ENCODE results near the gene VAMP5.
"Not testable (repeated sequence)": the region's sequence is repeated elsewhere in the genome, so short reads cannot be mapped to it uniquely, and the experiment has no call there.

VAMP5 gene

DNA sequence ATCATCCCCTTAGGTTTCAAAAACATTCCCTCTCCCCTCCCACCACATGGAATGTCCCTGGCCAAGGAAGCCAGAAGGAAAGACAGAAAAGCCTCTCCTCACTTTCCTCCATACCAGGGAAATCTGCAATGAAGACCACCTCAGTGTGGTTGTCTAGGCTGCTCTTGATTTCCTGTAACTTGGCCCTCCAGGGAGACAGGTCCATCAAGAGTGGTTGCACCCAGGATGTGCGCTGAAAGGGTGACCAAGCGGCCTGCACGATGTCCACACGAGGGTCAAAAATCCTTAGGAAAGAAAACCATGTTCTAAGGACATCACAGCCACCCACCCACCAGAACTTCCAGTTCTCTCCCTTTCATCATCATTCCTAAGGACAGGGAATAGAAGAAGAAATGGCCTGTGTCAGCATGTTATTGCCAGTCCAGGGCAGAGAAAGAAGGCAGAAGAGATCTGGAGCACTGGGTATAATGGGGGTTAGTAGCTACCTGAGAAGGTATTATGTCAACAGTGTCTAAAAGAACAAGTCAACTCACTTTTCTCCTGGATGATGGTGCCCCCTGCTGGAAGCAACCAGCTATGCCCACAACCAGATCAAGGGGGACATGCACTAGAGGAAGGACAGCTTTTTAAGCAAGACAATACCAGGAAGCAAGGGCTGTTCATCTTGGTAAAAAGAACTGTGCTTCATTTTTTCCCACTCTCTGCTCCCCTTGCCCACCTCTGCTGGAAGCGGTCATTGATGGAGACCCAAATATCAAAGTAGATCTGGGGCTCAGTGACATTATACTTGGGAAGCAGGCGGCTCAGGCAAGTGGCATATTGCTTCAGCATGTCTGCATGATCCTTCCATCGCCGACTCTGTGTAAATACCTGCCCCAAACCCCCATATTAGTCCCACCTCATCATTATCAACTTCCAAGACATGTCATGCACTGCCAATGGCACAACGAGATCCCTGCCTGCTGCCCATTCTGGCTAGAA lies 32.2 kb upstream of the VAMP5 start:
- DNase-seq, result peak; percentile 86

- DNase-seq, result no peak
Observed at GRCh38 chr2:85553184-85553583, 31.0 kb upstream of the VAMP5 start.

- no peak for DNase-seq
Observed at GRCh38 chr2:85554980-85555612, 29.1 kb upstream of the VAMP5 start.

DNA sequence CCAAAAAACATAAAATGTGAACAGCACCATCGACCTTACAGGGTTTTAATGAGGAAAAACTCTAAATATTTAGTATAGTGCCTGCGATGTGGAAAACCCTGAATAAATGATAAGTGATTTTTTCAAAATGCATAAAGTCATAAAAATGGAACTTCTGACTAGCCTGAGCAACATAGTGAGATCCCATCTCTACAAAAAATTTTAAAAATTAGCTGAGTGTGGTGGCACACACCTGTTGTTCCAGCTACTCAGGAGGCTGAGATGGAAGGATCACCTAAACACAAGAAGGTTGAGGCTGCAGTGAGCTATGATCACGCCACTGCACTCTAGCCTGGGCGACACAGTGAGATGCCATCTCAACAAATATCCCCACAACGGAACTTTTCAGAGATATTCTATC lies 27.1 kb upstream of the VAMP5 start:
- DNase-seq, result no peak

DNA sequence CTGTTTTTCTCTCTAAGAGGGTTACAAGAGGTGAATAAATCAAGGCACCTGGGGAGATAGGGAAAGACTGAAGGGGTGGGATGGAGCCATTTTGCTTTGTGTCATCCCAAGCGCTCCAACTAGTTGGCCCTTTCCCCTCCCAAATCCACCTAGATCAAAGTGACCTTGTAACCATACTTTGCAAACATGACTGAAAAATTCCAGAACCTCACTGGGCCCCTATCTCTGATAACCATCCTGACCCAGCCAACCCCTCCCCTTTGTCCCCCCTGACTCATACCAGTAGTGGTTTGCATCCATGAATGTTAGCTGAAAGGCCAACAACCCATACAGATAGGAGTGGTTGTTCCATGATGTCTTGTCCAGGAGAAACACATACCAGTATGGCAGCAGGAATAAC lies 26.1 kb upstream of the VAMP5 start:
- no peak for DNase-seq

- not testable (repeated sequence) for DNase-seq
Observed at GRCh38 chr2:85560403-85560726, 23.9 kb upstream of the VAMP5 start.

DNA sequence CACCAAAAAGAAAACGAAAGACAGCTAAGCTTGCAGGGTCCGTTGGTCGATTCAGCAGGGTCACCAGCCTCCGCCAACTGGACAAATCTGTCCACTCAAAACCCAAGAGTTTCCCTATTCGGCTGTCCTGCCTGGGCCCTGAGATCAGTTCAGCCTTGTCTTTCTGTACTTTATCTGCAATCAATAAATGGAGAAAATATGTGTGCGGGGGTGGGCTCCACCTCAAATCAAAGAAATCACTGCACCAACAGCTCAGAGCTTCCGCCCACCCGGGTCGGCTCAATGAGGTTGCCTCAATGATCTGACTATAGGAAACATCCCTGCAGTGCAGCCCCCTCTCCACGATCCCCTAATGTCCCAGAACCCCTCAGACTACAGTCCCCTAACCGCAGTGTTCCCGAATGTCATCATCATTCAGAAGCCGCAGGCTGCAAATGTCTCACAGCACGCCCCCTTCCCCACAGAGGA lies 23.4 kb upstream of the VAMP5 start:
- no peak for DNase-seq

- DNase-seq, result peak; percentile 97
Observed at GRCh38 chr2:85561280-85562212, 22.7 kb upstream of the VAMP5 start, which contains the start of gene GGCX. Gene GGCX, minus strand, starts transcription at chr2:85561493. Its CDS starts 65 bp downstream, at chr2:85561428.

- DNase-seq, result no peak
Observed at GRCh38 chr2:85564144-85564563, 20.1 kb upstream of the VAMP5 start.

DNA sequence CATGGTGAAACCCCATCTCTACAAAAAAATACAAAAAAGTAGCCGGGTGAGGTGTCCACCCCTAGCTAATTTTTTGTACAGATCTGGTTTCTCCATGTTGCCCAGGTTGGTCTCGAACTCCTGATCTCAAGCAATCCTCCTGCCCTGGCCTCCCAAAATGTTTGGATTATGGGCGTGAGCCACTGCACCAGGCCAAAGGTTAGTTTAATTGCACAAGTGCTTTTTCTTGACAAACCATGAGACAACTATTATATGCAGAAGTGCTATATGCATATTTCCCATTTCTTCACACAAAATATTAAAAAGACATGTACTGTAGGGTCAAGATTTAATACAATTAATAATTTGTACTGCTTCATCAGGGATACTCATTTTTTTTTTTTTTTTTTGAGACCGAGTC lies 18.0 kb upstream of the VAMP5 start:
- no peak for DNase-seq

GRCh38 chr2:85575739-85576138 lies 8.5 kb upstream of the VAMP5 start:
- no peak for DNase-seq

DNA sequence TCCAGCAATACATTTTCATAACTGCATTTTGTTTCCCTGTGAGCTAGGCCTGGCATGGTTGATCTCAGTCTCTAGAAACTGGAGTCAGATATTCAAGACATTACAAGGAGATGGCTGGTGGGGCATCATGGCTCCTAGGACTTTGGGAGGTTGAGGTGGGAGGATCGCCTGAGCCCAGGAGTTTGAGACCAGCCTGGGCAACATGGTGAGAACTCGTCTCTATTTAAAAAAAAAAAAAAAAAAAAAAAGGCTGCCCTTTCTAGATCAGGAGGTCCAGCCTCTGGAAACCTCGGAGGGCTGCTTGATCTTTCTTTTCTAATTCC lies 7.2 kb upstream of the VAMP5 start:
- DNase-seq, result no peak

DNA sequence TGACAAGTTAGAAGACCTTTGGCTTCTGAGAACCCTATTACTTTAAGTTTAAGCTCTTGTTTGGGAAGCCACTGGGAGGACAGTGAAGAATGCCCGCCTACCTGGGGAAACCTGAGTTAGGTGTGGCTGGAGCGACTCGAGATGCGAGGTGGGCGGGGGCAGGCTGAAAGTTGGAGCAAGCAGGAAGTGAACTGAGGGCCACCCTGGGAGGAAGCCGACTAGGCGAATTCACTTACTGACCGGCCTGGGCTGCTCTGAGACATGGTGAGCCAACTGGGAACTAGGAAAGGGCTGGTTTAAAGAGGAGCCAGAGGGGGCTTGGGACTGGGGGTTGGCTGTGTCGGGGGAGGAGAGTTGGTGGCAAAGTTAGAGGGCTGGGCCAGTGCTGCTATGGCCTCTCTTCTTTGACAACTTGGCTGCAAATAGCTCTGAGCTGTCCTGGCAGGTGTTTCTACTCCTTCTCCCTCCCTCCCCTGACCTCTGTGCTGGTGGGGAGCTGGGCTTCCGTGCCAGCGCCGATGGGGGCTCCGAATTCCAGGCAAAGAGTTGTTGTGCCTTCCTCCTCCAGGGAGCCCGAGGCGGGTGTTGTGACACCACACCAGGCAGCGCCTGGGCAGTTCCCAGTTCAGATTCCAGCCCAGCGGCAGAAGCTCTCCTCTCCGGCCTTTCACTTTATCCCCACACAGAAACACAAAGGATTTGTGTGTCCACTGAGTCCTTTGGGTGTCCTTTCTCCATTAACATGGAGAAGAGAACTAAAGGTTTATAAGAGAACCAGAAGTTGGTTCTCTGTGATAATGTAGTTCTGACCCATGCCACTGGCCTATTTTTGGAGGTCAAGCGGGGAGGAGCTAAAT lies 6.6 kb upstream of the VAMP5 start, which contains the start of gene VAMP8:
Gene VAMP8, plus strand, starts transcription at position 201 of the 857 bp plus-strand sequence. Its CDS starts 61 bp downstream, at position 262.
- peak; percentile 38 for DNase-seq

- DNase-seq, result no peak
Observed at GRCh38 chr2:85578243-85579180, 5.7 kb upstream of the VAMP5 start.

DNA sequence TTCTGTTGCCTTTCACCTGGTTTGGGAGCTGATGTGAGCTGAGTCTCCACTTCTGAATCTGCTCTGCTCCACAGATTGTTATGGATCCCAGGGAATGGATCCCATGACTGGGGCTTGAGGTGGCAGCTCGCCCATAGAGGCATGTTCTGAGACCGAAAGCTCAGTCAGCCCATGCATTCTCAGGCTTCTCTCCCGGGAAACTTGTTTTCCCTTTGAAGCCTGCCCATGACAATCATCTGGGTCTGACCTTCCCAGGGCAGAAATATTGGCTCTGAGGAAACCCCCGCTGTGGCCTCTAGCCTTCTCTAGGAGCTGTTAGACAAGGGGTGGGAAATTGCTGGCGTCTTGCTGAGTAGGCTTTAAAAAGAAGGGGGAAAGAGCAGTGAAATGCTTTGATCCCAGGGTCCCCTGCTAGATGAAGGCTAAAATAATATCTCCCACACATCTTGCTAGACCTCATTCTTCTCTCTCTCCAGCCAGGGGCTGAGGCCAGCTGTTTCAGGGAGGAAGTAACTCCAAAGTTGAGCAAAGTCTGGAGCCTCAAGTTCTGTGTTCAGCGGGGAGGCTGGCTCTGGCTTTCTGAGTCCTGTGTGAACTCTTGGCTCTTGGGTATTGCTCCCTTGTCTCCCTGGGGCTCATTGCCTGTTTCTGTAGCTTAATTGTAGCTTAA lies 4.8 kb upstream of the VAMP5 start:
- no peak for DNase-seq

DNA sequence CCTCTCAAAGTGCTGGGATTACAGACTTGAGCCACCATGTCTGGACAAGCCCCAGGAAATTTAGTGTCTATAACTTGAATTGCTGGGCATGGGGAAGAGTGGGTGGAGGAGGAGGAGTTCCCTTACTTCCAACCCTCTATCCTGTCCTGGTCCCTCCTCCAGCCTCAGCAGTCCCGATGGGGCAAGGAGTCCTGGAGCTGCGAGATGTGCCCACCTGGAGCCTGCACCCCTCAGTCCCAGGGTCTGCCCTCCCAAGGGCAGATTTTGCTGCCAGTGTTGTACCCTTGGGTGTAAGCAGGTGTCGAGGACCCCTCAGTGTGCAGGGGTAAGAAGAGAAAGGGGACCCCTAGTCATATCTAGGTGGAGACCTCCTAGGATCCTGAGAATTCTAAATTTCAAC lies 4.0 kb upstream of the VAMP5 start:
- DNase-seq, result no peak

DNA sequence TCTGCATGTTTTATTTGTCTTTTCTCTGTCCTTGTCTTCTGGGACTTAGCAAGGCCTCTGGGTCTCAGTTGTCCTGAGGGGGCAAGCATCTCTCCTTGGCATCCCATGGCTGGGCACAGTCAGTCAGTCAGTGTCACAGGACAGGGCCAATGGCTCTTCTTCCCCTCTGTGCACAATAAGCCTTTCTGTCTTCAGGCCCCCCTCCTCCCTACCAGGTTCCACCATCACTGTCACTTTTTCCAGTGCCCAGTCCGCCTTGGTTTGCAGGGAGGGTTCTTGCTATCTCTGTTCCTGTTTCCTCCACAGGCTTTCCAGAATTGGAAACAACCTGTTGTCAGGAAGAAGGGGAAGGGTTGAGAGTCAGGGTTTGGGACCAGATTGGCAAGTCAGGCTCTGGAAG lies 1.7 kb upstream of the VAMP5 start:
- DNase-seq, result no peak

DNA sequence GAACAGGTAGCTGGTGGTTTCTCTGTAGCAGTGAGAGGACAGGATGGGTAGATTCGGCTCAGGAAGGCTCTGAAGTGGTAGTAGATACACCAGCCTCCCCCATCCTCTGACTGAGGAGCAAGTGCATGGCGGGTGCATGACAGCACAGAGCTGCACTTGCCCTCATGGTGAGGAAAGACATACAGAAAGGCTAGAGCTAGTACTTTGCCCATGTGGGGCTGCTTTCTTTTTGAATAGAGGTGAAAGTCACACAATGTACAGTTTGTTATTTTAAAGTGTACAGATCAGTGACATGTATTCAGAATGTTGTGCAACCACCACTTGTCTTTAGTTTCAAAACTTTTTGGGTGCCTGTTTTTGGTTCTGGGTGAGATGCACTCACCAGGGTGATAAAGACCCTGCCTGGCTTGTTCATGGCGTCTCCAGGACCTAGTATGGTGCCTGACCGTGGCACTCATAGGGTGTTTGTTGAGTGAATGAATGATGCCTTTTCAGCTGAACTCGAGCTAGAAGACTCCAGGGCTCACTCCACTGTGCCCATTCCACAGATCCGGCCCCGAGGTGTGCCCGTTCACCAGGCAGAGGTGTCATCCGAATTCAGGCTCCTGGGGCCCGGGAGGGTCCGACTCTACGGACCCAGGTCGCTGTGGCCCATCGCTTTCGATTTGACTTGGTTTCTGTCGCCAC lies 421 bp upstream of the VAMP5 start:
- DNase-seq, result no peak
